Naive B cell (primary cell): Measurements from ENCODE around the gene GOLGA8R. TPM values are rescaled to one million over a fixed set of nuclear protein-coding genes. Genes with fewer than 3 reads are reported as not detected.
"Not testable (repeated sequence)": the region's sequence is repeated elsewhere in the genome, so short reads cannot be mapped to it uniquely, and the experiment has no call there.

Experiments
- ATAC-seq, 2 donors: fragments of 150-1000 bp; cut with Tn5 transposase; 2 replicates each; pipeline ENCODE4 v1.10.0; 2021; ENCODE audit warnings: low read depth in 2 of 2, mild to moderate bottlenecking in 2 of 2, moderate library complexity in 2 of 2
- DNase-seq: peaks from one replicate; pipeline ENCODE4 v3.0.0; 2022
- H3K27ac Mint-ChIP-seq, 6 donors: one replicate each; pipeline ENCODE4 v1.8.0; 2020 to 2022; ENCODE audit warnings: mild to moderate bottlenecking in 6 of 6, mixed read lengths in 6 of 6, moderate library complexity in 5 of 6, inconsistent platforms in 2 of 6
- H3K27me3 Mint-ChIP-seq, 3 donors: one replicate each; pipeline ENCODE4 v1.8.0; 2021 to 2022; ENCODE audit warnings: mixed read lengths in 3 of 3, mild to moderate bottlenecking in 1 of 3
- H3K36me3 Mint-ChIP-seq, 2 donors: one replicate each; pipeline ENCODE4 v1.8.0; 2020 to 2022; ENCODE audit warnings: mixed read lengths in 2 of 2, inconsistent platforms in 1 of 2, mild to moderate bottlenecking in 1 of 2
- H3K4me1 Mint-ChIP-seq, 3 donors: one replicate each; pipeline ENCODE4 v1.8.0; 2020 to 2022; ENCODE audit warnings: mixed read lengths in 3 of 3, inconsistent platforms in 1 of 3, mild to moderate bottlenecking in 1 of 3, moderate library complexity in 1 of 3
- H3K4me3 Mint-ChIP-seq, 8 donors: one replicate each; pipeline ENCODE4 v1.8.0; 2020 to 2022; ENCODE audit warnings: mild to moderate bottlenecking in 8 of 8, mixed read lengths in 8 of 8, moderate library complexity in 8 of 8, inconsistent platforms in 2 of 8
- H3K9me3 Mint-ChIP-seq, 7 donors: one replicate each; pipeline ENCODE4 v1.8.0; 2020 to 2022; ENCODE audit warnings: mixed read lengths in 7 of 7, mild to moderate bottlenecking in 5 of 7, inconsistent platforms in 2 of 7, moderate library complexity in 1 of 7
- polyA plus RNA-seq, 6 donors: library from polyadenylated mRNA; unstranded; fragments of 300-500 nt; fragmentation: Illumina TruSeq; gene quantifications; one replicate each; pipeline ENCODE4 v1.2.3, GENCODE V29; 2021; ENCODE audit warnings: low read depth in 6 of 6

The GOLGA8R gene
- polyA plus RNA-seq, 6 donors from 2014 or later: 0.08 to 0.37 (median 0.14) TPM; not detected in 3

DNA sequence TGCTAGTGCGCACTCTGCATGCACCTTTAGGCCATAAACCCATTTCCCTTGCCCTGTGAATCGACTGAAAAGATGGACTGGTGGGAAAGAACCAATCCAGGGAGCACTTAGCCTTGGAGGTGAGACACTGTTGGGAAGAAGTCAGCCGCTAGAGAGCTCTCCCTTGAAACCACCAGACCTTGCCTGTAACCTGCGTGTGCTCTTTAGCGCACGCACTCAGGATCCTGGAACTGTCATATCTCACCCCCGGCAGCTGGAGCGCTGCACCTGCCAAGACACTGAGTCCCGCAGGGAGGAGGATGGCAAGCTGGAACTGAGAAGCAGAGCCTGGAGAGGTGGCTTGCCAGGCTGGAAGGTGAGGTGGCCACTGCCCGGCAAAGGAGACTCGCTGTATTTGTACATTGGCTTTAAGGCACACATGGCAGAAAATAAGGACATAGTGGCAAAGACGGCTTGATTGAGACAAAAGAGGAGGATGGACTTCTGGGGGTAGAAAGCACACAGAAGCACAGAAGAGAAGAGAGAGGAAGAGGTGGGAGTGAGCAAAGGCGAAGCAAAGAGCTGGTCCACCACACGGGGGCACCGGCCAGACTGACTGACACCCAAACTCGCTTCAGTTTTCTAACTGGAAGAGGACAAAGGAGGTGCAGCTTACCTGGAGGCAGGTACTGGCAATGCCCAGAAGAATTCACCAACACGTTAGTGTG is 37.5 kb downstream of the GOLGA8R start:
- not testable (repeated sequence) for H3K4me3 Mint-ChIP-seq, H3K4me1 Mint-ChIP-seq, H3K27me3 Mint-ChIP-seq, H3K36me3 Mint-ChIP-seq, ATAC-seq, DNase-seq, H3K27ac Mint-ChIP-seq, H3K9me3 Mint-ChIP-seq

DNA sequence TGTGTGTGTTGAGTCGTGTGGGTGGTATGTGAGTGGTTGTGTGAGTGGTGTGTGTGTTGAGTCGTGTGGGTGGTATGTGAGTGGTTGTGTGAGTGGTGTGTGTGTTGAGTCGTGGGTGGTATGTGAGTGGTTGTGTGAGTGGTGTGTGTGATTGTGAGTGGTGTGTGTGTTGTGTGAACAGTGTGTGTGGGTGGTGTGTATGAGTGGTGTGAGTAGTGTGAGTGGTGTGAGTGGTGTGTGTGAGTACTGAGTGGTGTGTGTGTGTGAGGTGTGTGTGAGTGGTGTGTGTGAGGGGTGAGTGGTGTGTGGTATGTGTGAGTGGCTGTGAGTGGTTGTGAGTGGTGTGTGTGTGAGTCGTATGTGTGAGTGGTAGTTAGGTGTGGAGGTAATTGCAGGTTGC is 38.2 kb downstream of the GOLGA8R start:
- not testable (repeated sequence) for DNase-seq, H3K9me3 Mint-ChIP-seq, H3K4me3 Mint-ChIP-seq, H3K27me3 Mint-ChIP-seq, H3K36me3 Mint-ChIP-seq, ATAC-seq, H3K4me1 Mint-ChIP-seq
- peak overlapping the region in 2 of 6 donors; percentile 4 to 13 for H3K27ac Mint-ChIP-seq

DNA sequence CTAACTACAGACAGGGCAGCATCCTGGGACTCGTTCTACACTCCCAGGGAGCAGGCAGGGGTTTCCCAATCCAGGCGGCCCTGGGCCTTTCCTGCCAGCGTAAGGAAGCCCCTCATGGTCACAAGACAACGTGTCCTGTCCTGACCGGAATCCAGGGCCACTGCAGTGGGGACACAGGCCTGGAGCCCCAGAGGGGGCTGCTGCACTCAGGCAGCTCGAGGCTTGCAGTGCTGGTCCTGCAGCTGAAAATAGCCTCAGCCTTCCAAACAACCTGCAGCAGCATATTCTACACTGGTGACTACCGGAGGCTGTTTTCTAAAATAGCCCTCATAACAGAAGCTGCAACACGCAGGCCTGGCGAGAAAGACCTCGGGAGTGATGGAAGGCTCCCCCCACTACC is 39.2 kb downstream of the GOLGA8R start:
- H3K9me3 Mint-ChIP-seq, ATAC-seq, H3K27me3 Mint-ChIP-seq, H3K4me3 Mint-ChIP-seq, H3K36me3 Mint-ChIP-seq, H3K4me1 Mint-ChIP-seq, DNase-seq, H3K27ac Mint-ChIP-seq: not testable (repeated sequence)

DNA sequence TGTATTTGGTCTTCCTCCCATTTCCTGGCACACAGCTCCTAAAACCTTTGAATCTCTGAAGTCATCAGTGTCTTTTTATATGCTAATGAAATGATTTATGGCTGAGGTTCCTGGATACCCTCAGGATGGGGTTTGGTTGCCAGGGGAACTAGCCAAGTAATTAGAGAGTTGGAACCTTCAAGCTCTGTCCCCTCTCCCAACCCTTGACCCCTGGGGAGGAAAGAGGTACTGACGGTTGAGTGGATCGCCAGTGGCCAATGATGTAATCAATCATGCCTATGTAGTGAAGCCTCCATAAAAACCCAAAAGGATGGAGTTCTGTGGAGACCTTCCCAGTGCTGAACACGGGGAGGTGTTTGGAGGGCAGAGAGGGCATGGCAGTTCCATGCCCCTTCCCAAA is 45.8 kb downstream of the GOLGA8R start:
- not testable (repeated sequence) for DNase-seq, H3K36me3 Mint-ChIP-seq, H3K27ac Mint-ChIP-seq, H3K4me1 Mint-ChIP-seq, H3K4me3 Mint-ChIP-seq, H3K27me3 Mint-ChIP-seq, H3K9me3 Mint-ChIP-seq, ATAC-seq

DNA sequence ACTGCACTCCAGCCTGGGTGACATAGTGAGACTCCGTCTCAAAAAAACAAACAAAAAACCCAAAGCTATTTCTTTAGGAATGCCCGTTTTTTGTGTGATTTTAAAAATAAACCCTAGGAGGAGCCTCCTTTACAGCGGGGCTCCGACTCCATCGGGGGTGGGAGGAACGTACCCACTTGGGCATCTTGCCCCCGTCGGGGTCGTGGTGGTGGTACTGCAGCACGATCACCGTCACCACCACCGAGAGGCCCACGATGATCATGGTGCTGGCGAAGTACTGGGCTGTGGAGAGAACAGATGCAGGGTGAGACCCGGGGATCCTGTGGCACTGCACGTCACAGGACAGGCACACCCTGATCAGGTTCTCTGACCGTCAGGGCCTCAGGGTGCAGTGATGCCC is 46.8 kb downstream of the GOLGA8R start:
- DNase-seq, H3K27me3 Mint-ChIP-seq, H3K9me3 Mint-ChIP-seq, ATAC-seq, H3K4me3 Mint-ChIP-seq, H3K27ac Mint-ChIP-seq, H3K36me3 Mint-ChIP-seq, H3K4me1 Mint-ChIP-seq: not testable (repeated sequence)

DNA sequence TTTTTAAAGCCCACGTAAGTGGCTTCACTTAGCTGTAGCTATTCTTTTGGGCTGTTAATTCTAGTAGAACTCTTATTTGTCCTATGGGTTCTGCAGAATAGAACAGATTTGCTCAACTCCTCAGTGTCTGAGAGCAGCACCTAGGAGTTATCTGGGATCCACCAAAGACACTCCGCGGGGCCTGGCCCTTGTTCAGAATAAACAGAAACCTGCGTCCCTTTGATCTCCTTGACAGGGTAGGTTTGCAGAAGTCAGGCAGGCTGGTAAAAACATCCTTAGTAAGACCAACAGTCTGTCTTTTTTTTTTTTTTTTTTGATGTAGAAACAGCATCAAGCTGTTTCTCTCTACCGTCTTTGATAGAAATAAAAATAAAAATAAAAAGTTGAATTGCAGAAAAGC is 52.7 kb downstream of the GOLGA8R start:
- H3K27ac Mint-ChIP-seq, H3K36me3 Mint-ChIP-seq, H3K27me3 Mint-ChIP-seq, H3K9me3 Mint-ChIP-seq, H3K4me3 Mint-ChIP-seq, ATAC-seq, H3K4me1 Mint-ChIP-seq, DNase-seq: not testable (repeated sequence)

DNA sequence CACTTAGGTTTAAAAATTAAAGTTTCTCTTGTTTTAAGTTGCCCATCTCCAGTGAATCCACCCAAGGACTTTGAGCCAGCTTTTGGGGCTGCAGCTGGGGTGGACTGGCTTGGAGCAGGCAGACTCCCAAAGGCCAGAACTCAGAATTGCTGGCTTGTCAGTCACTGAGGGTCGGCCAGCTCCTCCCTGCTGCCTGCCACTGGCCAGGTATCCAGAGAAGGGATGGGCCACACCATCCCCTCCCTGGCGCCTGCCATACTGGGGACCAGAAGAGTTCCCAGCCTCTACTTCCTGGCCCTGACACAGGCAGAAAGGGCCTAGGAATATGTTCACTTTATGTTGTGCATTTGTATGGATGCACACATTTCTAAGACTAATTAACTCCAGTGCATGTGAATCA is 53.1 kb downstream of the GOLGA8R start:
- not testable (repeated sequence) for ATAC-seq, H3K27ac Mint-ChIP-seq, DNase-seq, H3K9me3 Mint-ChIP-seq, H3K4me1 Mint-ChIP-seq, H3K36me3 Mint-ChIP-seq, H3K4me3 Mint-ChIP-seq, H3K27me3 Mint-ChIP-seq

DNA sequence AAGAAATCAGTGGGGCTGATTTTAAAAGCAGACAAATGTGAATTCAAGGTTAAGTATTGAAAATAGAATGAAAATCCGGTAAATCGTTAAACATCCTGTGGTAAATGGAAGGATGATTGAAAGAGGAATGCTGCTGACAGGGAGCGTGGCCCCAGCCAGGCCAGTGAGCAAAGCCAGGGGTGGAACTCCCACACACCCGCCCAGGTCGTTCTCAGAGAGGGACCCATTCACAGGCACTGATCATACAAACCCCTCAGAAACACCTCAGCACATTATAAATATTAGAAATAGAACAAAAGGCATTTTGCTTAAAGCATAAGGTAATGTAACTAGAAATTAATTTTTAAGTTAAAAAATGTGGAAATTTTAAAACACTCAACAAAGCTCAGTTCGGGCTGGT is 59.0 kb downstream of the GOLGA8R start:
- H3K9me3 Mint-ChIP-seq, DNase-seq, H3K36me3 Mint-ChIP-seq, H3K4me3 Mint-ChIP-seq, ATAC-seq, H3K27me3 Mint-ChIP-seq, H3K27ac Mint-ChIP-seq, H3K4me1 Mint-ChIP-seq: not testable (repeated sequence)

Other genes starting within 250 kb of the GOLGA8R start
- gene CHRFAM7A, start 20.7 kb downstream of the GOLGA8R start, polyA plus RNA-seq: not detected
- not detected for gene GOLGA8Q, start 137.8 kb upstream of the GOLGA8R start, polyA plus RNA-seq
- not detected for gene GOLGA8H, start 189.8 kb upstream of the GOLGA8R start, polyA plus RNA-seq